Nucleus accumbens (tissue), 56 donors: ENCODE data around the gene MAN1A1.

ENCODE experiments used
- DNase-seq, 56 donors: peaks; one replicate each; lab custom pipeline; 2025; lab: John Stamatoyannopoulos, UW

Gene MAN1A1

DNA sequence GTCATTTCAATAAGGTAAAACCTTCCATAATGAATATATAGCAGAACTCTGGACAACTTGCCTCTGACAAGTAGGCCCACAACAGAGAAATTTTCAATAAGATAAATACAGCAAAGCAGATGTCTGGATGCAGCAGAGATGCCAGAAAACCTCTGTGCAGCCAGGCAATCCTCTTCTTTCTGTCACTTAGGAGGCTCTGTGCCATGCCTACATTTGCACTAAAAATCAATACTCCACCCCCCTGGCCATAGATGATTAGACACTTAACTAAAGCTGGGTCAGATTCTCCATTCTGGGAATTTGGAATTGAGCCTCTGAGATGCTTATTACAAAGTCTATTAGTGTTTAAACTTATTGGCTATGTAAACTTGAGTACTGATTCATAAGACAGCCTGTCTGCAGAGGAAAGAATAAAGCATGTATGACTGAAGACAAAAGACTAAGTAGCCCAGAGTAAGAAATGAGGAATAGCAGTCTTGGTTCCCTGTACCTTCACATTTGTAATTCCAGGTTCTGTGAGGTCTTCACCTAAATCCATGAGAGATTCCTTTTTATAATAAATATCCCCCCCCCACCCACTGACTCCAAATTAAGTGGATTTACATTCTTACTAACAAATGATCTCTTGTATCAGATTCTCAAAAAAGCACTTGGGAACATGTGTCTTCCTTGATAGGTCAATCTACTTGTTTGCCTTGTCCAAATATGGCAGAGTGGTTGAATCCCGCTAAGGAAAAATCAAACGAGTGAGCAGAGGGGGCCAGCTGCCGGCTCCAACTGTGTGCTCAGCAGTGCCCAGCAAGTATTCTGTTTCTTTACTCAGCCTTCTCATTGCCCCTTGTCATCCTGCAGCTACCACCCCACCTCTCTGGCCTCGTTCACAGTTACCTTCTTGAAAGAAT lies 20.4 kb downstream of the MAN1A1 start:
- no peak for DNase-seq

DNA sequence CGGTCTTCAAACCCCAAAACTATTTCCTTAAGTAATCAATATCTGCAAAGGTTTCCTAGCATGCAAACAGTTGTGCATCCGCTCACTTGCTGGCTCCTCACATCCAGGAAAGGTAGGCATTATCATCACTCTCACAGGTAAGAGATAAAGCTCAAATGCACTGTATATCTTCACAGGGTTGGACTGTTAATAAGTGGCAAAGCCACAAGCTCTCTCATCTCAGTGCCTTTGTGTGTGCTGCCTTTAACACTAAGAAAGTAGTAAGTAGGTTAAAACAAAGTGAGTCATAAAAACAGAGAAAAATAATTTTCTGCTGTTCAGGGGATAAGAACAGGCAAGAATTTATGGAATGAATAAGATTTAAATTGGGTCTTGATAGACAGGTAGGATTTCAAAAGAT lies 21.3 kb downstream of the MAN1A1 start:
- no peak for DNase-seq

DNA sequence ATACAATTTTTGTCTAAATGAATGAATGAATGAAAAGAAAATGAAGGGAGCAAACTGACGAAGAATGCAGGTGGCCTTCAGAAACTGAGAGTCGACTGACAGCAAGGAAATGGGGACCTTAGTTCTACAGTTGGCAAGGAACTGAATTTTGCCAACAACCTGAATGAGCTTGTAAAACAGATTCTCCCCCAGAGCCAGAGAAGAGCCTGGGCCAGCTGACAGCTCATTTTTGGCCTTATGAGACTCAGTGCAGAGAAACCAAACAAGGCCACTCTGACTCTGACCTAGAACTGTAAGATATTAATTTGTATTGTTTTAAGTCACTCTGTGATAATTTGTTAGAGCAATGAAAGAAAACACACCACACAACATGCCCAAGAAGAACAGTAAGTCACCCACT lies 21.8 kb downstream of the MAN1A1 start:
- no peak for DNase-seq

DNA sequence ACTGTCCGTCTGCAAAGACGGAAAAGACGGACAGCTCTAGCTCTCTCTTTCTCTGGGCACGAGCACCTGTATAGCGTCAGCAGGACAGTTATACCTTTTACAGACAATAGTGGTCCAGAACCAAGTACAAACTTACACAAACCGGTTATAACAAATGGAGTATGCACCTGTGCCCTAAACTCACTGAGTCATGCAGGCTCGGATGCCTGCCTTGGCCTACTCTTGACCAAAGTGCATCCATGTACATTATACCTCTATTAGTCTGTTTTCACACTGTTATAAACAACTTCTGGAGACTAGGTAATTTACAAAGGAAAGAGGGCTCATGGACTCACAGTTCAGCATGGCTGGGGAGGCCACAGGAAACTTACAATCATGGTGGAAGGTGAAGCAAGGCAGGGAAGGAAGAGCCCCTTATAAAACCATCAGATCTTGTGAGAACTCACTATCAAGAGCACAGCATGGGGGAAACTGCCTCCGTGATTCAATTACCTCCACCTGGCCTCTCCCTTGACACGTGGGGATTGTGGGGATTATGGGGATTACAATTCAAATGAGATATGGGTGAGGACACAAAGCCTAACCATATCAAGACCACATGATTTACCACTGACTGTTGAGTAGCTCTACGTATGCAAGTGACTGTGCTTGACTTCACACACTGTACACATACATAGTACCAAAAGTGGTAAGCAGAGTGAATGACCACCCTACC lies 23.1 kb downstream of the MAN1A1 start:
- no peak for DNase-seq

DNA sequence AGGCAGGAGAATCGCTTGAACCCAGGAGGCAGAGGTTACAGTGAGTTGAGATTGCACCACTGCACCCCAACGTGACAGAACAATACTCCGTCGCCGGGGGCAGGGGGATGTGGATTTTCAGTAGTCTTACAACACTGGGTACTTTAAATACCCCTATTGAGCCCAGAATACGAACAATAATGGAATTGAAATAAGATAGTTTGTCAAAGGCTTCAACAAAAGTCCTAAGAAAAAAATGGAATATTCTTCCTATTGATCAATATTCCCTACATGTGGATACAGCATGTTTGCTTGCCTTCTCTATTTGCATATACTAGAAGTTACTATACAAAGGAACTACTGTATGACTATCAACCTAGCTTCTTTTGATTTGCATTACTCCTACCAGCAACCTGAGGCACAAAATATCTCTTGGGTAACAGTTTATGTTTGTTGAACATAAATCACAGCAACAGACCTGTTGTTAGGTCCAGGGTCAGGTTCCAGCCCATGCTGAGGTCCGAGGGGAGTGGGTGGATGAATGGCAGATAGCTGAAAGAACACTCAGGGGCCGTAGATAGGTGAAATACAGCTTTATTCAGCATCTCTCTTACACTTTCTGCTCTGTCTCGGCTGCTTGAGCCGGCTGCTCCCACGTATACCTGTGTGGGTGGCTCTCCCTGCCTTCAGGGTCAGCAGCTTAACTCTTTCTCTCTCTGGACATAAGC lies 23.8 kb downstream of the MAN1A1 start:
- no peak for DNase-seq

DNA sequence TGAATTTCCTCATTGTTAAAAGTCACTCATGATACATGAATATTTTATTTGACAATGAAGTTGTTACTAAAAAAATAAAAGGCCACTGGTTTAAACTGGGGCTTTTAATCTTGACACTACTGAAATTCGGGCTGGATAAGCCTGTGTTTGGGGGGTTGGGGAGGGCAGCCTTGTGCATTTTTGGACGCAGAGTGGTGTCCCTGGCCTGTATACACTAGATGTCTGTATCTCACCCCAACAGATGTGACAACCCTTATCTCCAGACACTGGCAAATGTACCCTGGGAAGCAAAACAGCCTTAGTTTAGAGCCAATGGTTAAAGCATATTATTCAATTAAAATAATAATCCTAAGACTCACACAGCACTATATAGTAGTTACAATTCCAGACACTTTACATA lies 24.8 kb downstream of the MAN1A1 start:
- no peak for DNase-seq

DNA sequence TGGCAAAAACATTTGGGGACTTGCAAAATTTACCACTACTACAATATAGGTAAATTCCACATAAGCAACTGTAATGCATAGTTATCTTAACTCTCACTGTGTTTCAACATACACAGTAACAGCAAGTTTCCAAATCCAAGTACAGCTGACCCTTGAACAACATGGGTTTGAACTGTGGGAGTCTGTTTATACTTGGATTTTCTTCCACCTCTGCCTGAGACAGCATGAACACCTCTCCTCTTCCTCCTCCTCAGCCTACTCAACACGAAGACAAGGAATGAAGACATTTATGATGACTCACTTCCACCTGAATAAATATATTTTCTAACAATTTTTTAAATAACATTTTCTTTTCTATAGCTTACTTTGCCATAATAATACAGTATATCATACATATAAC lies 25.6 kb downstream of the MAN1A1 start:
- DNase-seq: no peak

DNA sequence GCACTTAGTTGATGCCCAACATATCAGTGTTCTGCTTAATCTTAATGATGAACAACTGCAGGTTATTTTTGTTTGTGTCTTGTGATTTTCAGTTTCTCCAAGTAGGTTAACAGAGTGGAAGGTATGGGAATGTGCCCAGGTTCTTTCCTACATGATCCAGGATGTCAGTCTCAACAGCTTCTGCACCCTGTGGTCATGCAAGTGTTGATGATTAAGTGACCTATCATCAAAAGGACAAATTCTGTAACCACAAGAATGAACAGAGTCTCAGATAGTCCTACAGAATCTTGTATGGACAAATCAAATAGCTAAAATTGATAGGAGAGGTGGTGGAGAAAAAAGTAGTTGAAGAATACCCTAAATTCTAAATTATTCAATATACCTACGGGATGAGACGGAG lies 26.1 kb downstream of the MAN1A1 start:
- no peak for DNase-seq

DNA sequence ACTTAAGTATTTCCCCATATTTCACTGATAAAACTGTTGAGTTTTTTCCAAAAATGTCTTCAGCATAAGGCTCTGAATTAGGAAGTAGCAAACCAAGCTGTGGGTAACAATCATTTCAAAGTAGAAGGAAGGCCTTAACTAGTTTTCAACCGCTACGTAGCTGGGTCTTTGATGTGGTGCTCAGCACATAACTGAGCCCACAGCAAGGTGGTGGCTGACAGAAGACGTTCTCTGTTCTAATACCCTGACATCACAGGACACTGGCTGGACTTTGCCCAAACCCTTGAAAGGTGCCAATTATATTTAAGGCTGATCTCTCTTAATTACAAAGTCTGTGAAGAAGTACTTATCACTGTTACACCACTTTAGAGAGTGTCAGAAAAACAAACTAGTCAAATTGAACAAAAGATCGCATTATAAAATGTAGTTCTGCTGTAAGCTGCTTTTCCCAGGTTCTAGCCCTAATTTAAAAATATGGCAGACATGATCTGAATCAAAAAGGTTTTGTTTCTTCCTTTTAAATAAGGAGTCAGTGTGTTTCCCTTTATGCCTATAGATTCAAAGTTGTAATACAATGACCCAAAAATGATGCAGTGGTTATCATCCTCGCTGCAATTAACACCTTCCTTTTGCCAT lies 26.7 kb downstream of the MAN1A1 start:
- DNase-seq: no peak

DNA sequence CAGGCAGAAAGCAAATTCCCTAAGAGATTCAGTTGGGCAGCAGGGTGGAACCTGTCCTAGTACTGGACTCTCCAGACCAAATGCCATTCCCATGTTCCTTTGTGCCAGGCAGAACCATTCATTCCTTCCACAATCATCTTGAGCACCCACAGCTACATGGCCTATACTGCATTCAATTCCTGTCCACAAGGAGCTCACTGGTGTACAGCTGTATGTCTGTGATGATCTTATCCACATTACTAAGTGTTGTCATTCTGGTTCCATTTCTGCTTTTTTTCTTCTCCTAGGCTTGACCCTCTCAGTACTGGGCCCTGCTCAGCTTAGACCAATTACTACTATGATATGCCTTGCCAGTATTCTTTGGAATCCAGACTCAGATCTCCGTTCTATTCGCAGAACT lies 27.5 kb downstream of the MAN1A1 start:
- no peak for DNase-seq

DNA sequence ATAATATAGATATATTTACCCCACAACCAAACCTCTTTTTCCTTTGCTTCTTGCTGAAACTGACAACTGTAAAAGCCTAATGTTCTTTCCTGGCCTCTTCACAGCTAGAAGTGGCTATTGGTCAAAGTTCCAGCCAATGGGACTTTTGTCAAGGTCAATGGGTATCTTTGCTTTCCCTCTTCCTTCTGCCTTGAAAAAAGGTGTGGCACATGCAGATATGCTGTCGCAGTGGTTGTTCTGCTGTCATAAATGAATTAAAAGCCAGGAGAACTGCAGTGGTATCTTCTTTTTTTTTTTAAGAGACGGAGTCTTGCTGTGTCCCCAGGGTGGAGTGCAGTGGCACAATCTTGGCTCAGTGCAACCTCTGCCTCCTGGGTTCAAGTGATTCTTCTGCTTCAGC lies 29.9 kb downstream of the MAN1A1 start:
- no peak for DNase-seq

DNA sequence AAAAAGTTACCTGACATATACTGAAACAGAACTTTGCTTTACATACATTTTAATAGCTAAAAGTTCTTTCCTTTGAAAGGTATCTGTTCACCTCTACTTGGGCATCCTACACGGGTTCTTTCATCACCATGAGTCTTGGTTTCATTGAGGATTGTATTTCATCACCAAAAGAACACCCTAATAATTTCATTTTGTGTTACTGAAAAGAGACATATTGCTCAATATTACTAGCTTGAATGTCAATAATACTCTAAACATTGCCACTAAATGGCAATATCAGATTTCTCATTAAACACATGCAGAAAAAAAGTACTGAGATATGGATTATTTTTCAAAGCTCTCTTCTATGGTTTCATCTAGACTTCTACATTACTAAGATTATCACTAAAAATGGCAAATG lies 30.8 kb downstream of the MAN1A1 start:
- no peak for DNase-seq

DNA sequence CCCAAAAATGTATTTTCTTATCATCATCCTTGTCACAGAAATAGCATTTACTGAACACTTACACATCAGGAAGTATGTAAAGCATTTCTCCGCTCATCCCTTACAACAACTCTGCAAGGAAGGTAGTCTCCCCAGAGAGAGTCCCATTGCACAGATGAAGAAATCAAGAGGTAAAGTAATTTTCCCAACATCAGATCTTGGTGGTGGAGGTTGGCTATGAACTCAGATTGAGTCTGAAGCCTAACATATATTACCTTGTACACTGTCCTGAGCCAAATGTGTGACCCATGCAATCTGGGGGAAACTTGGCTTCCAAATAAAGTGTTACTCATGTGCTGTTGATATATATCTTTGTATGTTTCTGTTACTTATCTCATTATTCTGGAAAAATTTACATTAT lies 31.4 kb downstream of the MAN1A1 start:
- DNase-seq: no peak

DNA sequence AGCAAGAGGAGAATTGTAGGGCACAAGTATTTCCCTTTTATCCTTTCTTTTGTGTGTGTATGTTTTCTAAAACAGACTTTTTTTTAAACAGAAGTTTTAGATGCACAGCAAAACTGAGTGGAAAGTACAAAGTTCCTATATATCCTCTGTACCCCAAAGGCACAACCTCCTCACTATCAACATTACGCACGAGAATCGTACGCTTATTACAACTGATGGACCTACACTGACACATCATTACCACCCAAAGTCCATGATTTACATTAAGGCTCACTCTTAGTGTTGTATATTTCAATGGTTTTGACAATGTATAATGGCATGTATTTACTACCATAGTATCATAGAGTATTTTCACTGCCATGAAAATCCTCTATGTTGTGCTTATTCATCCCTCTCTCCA lies 32.6 kb downstream of the MAN1A1 start:
- no peak for DNase-seq

DNA sequence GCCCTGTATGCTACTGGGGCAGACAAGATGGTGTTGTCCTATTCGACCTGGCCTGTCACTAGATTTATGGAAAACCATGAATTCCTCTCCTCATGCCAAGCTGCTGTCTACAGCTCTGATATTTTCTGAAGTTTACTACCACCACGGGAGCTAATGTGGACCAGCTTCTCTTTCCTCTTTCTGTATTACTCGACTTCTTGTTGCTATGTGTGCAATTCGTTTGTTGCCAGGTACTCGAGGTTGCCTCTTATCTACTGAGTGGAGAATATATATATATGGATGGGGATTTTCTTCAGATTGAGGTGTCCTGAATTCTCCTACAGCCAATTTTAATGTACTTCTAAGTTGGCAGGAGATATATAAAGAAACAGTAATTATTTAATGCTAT lies 34.7 kb downstream of the MAN1A1 start:
- DNase-seq: no peak

DNA sequence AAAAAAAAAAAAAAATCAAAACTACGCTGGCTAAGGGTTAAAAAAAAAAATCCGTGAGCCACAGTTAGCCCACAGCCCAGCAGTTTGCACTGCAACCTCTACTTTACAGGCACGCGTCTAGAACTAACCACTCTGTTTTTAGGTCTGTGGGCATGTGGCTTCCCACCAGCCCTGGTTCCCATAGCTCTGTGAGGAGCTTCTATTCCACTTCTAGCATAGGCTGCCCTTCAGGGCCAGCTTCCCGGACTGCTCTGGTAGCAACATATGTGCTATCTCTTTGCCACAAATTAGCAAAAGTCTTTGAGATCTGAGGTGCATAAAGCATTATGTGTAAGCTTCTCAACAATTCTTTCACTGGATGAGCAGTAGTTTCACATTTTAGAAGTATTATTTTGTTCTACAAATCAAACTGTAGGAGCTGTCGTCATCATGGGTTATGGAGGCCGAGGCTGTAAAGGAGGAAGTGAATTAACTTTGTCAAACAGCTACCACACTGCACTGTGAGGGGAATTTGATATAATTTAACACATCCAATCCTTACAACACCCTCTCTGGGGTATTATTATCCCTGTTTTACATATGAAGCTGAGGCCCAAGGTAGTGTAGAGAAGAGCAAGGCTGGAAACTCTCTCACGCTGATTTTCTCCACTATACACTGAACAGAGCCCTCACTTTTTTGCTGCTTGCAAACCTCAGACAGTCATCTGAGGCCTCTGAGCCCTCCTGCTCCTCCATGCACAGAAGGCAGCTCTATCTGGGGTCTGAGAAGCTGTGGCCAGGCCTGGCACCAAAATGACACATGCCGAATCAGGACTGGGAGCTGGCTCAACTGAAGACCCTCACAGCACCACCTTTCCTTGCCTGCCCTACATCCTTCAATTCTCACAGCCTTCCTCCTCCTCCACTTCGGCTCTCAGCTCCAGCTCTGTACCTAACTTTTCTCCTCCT lies 35.4 kb downstream of the MAN1A1 start:
- DNase-seq: no peak

DNA sequence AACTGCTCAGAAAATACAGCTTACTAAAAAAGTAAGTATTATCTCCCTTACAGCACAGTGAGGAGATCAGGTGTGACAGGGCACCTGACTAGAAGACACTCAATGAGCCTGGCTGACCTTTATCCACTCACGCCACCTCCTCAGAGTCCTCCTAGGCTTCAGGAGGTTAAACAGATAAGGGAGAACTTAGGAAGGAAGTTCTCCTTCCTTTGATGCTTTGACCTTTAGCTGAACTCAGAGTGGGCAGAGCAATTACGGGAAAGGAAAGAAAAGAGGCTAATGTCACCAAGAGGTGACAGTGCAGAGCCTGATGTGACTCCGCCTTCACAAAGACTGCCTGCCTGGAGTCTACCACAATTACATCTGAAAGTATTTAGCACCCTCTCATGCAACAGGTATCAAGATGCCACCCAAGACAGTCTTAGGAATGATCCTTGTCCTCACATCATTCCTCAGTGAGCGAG lies 36.7 kb downstream of the MAN1A1 start:
- no peak for DNase-seq

DNA sequence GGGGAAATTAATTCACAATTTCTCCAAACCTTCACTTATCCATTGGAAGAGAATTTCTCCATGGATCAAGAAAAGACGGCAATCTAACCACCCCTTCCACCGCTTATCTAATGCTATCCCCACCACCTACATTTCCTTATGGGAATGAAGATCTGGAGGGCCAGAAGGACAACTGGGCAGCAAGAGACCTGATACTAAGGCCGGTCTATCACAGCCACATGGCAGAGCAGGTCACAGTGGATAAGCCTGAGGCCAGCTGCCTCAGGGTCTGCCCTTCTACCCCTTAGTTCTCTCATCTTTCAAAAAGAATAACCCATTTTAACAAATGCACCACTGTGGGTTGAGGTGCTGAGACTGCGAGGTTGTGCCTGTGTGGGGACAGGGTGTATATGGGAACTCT lies 37.1 kb downstream of the MAN1A1 start:
- DNase-seq: no peak

DNA sequence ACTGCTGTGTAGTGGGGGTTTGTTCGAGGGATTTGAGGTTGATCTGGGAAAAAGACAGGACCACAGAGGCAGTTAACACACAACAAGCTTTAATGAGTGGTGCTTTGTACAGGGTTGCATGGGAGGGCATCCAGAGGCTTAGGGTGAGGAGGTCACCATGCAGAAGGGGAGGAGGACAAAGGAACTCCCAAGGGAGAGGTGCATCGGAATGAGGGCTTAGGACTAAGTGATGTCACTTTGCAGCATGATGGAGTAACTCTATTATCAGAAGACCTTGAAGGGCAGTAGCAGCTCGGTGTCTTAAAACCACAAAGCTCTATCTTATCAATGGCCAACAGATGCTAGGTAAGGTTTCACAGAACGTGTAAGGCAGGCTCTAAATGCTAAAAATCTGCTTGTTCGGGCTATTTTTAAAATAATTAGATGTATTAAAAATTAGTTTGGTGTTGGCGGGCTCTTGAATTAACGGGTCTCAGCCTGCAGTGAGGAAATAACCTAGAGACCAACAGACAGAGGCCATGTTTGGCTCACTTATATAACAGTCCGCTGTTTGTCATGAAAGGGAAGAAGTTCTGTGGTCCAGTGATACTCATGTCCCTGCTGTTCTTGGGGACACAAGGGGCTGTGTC lies 37.9 kb downstream of the MAN1A1 start:
- no peak for DNase-seq
